Skin of body (tissue), 2 donors: ENCODE results near the gene PRKCZ. TPM values are rescaled to one million over a fixed set of nuclear protein-coding genes. Genes with fewer than 3 reads are reported as not detected.

Experiments used
- DNase-seq: peaks from one replicate; lab custom pipeline; 2025; lab: John Stamatoyannopoulos, UW
- total RNA-seq: library from RNA; depleted of rRNA; stranded (reverse); fragments of >200 nt; gene quantifications from one replicate; pipeline ENCODE4 v1.2.3, GENCODE V29; 2014

The PRKCZ gene
- total RNA-seq: 10.8 TPM

GRCh38 chr1:2049718-2050431, at the start of gene PRKCZ:
Gene PRKCZ (plus strand): TSS chr1:2050411. CDS start chr1:2050631, 220 bp downstream.
- peak; percentile 12 for DNase-seq

DNA sequence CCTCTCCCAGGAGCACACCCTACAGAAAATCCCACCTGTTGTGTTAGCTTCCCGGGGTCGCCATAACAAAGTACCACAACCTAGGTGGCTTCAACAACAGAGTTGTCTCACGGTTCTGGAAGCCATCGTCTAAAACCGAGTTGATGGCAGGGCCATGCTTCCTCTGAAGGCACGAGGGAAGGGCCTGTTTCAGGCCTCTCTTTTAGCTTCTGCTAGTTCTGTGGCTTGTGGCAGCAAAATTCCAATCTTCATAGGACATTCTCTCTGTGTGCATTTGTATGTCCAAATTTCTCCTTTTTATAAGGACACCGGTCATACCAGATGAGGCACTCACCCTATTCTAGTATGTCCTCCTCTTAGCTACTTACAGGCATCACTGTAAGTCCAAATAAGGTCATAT, 49.8 kb upstream of the PRKCZ start:
- DNase-seq: no peak

GRCh38 chr1:2000850-2001249, 49.4 kb upstream of the PRKCZ start:
- no peak for DNase-seq

DNA sequence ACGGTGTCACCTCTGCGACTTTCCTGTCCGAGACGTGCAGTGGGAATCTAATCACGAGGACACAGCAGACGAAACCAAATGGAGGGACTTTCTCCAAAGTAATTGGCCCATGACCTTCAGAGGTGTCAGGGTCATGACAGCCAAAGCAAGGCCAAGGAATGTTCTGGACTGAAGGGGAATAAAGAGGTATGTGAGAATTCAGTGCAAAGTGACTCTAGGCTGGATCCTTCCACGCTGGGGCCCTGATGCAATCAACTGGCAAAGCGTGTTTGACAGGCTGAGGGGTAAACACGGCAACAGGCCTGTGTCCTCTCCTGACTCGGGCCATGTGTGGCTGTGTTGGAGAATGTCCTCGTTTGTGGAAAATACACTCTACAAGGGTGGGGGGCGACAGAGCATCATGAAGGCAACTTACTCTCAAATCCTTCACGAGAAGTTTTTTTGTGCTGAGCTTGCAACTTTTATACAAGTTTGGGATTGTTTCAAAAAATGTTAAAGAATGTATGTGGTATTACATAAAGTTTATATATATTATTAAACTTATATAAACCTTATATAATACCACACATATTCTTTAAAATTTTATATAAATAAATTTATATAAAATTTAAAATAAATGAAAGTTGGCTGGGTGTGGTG, 48.3 kb upstream of the PRKCZ start:
- no peak for DNase-seq

DNA sequence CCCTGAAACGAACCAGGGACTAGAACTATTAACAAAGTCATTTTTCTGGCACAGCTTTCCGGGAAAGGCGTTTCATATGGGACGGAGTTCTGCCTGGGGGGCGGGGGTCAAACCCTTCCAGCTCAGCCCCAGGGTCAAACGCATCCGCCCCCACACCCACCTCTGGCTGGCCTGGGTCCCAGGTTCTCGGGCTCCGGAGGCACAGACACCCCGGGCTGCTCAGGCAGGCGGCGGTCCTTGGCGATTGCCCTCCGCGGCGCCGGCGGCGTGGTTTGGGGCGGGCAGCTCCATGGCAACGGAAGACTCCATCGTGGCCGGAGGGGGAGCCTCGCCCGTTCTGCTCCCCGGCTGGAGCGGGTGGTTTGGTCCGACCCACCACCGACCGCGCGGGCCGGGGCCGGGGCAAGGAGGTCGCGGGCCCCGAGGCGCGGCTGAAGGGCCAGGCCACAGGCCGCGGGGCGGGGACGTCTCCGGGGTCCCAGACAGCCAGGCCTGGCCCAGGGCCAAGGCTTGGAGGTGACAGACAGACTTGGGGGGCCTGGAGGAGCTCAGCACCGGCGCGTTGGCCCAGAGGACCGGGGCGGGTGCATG, 46.6 kb upstream of the PRKCZ start, which contains the start of gene CFAP74:
Gene CFAP74 (minus strand): TSS at position 246 of the 591 bp plus-strand sequence. CDS start 12,830 bp downstream, outside the sequence.
- no peak for DNase-seq

- no peak for DNase-seq
These were observed 45.4 kb upstream of the PRKCZ start for GRCh38 chr1:2004856-2005255.

DNA sequence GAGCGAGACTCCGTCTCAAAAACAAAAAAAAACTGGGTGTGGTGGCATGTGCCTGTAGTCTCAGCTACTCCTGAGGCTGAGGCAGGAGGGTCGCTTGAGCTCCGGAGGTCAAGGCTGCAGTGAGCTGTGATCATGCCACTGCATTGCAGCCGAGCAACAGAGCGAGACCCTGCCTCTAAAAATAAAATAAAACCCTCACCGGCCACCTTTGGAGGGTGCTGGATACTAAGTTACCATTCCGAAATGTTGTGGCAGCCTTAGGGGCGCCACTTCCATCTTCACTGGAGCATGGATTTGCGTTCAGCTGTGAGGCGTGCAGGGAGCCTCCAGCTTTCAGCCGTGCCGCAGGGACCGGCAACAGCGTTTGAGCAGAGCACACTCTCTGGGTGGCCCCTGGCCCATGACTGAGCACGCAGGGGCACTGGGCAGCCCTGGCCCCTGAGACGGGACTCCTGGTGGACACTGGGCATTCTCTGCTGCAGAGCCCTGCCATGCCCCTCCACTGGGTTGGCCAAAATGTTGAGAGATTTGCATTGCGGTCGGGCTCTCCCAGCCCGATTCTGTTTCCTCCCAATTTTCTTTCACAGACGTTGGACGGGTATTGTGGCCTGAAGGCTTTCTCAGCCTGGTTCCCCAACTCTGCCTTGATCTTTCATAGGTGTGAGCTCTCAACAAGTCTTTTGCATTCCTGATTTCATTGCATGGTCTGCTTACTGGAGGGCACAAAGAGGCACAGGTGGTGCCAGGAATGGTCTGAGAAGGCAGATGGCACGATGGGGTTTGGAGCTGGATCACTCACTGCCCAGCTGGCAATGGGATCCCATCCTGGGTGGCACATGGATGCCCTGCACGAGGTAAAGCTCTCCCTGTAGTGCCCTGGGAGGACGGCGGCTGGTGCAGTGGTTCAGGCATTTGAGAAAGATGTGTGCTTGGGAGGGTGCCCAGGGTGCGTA, 40.8 kb upstream of the PRKCZ start:
- DNase-seq: no peak

- no peak for DNase-seq
These were observed 36.0 kb upstream of the PRKCZ start for GRCh38 chr1:2014181-2014580.

- DNase-seq: no peak
These were observed 35.2 kb upstream of the PRKCZ start for GRCh38 chr1:2014741-2015735.

DNA sequence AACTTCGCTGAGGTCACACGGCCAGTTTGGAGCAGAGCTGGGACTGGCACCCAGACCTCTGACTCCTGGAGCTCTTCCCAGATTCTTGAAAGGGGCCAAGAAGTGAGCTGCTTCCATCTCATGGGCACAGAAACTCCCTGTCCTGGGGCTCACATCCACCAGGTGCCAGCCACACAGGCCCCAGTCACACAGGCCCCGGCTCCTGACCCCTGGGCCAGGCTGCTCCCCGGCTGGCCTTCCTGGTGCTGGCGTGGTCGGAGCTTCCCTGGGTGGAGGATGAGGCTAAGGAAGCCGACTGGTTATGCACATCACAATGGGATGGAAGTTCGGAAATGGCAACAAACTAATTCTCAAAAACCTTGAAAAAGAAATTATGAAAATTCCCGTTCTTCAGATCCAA, 34.1 kb upstream of the PRKCZ start:
- DNase-seq: no peak

GRCh38 chr1:2018217-2019171, 31.7 kb upstream of the PRKCZ start:
- DNase-seq: no peak

DNA sequence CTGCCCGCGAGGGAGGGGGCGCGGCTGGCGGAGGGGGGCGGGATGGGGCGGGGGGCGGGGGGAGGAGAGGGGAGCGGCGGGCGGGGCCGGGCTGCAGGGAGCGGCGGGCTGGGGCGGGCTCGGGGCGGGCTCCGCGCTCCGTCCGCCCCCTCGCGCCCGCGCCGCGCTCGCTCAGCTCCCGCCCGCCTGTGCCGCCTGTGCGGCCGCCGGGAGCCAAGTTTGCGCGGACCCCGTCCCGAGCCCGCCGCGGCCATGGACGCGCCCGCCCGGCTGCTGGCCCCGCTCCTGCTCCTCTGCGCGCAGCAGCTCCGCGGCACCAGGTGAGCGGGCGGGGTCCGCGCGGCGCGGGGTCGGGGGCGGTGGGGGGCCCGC, 31.1 kb upstream of the PRKCZ start, which contains the start of gene GABRD:
Gene GABRD (plus strand): TSS at position 174 of the 372 bp plus-strand sequence. CDS start 79 bp downstream, at position 253.
- no peak for DNase-seq

GRCh38 chr1:2019571-2020309, 30.5 kb upstream of the PRKCZ start:
- DNase-seq: no peak

DNA sequence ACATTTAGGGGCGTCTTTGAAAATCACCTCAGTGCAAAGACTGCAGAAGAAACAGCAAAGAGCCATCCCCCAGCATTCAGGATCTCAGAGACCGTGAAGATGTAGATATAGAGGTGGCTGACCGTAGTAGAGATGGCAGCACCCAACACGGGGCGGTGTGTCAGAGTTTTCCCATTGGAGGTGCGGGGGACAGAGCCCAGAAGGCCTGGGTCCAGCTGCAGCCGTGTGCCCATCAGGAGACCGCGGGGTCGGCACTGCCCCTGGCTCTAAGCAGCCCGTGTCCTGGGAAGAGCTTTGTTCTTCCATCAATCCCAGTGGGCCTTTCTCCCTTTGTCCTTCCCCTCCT, 29.9 kb upstream of the PRKCZ start:
- DNase-seq: no peak

DNA sequence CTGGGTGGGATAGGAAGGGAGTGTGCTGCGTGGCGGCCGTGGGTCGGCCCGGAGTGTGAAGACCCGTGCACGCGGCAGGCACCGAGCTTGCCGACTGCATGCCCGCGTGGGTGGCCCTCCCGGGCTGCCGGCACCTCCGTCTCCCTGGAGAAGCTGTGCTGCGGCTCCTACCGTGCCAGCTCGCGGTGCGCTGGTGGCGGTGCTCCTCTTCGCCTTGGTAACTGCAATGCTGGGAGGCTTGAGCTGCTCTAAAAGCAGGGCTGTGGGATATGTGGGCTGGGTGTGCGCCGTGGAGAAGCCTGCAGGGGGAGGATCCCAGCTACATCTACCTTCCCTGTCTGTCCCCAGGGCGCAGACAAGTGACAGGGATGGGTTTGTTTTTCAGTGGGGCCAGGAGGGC, 28.7 kb upstream of the PRKCZ start:
- no peak for DNase-seq

- no peak for DNase-seq
These were observed 28.0 kb upstream of the PRKCZ start for GRCh38 chr1:2022063-2022770.

- DNase-seq: no peak
These were observed 27.0 kb upstream of the PRKCZ start for GRCh38 chr1:2023187-2023586.

GRCh38 chr1:2024451-2024850, 25.8 kb upstream of the PRKCZ start:
- no peak for DNase-seq
